ENCODE data around the gene SLAMF1. TPM values are rescaled to one million over a fixed set of nuclear protein-coding genes. Genes with fewer than 3 reads are reported as not detected.
"Not testable (repeated sequence)": the region's sequence is repeated elsewhere in the genome, so short reads cannot be mapped to it uniquely, and the experiment has no call there.

Gene SLAMF1
- total RNA-seq, 1 donor from 2014 or later, result not detected

DNA sequence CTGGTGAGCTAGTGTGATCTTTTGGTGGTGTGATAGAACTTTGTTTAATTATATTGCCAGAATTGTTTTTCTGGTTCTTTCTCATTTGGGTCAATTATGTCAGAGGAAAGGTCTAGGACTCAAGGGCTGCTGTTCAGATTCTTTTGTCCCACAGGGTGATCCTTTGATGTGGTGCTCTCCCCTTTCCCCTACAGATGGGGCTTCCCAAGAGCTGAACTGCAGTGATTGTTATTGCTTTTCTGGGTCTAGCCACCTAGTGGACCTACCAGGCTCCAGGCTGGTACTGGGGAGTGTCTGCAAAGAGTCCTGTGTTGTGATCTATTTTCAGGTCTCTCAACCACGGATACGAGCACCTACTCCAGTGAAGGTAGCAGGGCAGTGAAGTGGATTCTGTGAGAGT is 41.6 kb downstream of the SLAMF1 start:
- no peaks in the 10 kb centered on the region for H3K36me3 ChIP-seq (ENCODE audit: control insufficient read depth, insufficient read depth, low read length)
- no peak for DNase-seq (ENCODE audit: low read depth)
- H3K27me3 ChIP-seq (ENCODE audit: control insufficient read depth, insufficient read depth, low read length), result peaks cover 2% of the 10 kb centered on the region
- H3K4me3 ChIP-seq (ENCODE audit: low read depth, low read length), result no peak overlapping the region
- TF ChIP-seq CTCF (IDR thresholded peaks at IDR 0.05; ENCODE audit: insufficient read depth, low read length, poor library complexity, severe bottlenecking), result no peak

DNA sequence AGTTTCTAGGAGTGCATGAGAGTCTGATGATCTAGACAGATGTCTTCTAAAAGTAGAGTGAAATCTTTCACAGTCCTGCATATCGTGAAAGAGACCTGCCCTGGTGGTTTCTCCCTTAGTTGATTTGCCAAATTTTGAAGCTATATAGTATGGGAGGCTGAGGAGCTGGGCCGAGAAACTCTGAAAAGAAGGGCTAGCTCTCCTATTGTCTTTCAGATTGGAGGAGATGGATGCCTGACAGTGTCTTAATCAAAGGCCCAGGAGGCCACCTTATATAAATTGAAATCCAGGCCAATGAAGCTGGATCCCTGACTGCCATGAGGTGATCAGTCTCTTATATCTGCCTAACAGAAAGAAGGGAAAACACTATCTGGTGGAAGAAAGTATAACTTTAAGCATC is 49.1 kb downstream of the SLAMF1 start:
- no peak for TF ChIP-seq CTCF (IDR thresholded peaks at IDR 0.05; ENCODE audit: insufficient read depth, low read length, poor library complexity, severe bottlenecking)
- Histone ChIP-seq H3K27me3 (ENCODE audit: control insufficient read depth, insufficient read depth, low read length) (no peaks in the 10 kb centered on the region), H3K36me3 (ENCODE audit: control insufficient read depth, insufficient read depth, low read length) (no peaks in the 10 kb centered on the region), H3K4me3 (ENCODE audit: low read depth, low read length) (no peak overlapping the region)
- no peak for DNase-seq (ENCODE audit: low read depth)

- no peak for DNase-seq (ENCODE audit: low read depth)
- H3K4me3 ChIP-seq (ENCODE audit: low read depth, low read length), result no peak overlapping the region
- TF ChIP-seq CTCF (IDR thresholded peaks at IDR 0.05; ENCODE audit: insufficient read depth, low read length, poor library complexity, severe bottlenecking), result no peak
- H3K27me3 ChIP-seq (ENCODE audit: control insufficient read depth, insufficient read depth, low read length), result no peaks in the 10 kb centered on the region
- no peaks in the 10 kb centered on the region for H3K36me3 ChIP-seq (ENCODE audit: control insufficient read depth, insufficient read depth, low read length)
Observed at GRCh38 chr1:160597051-160597450, 49.8 kb downstream of the SLAMF1 start.

DNA sequence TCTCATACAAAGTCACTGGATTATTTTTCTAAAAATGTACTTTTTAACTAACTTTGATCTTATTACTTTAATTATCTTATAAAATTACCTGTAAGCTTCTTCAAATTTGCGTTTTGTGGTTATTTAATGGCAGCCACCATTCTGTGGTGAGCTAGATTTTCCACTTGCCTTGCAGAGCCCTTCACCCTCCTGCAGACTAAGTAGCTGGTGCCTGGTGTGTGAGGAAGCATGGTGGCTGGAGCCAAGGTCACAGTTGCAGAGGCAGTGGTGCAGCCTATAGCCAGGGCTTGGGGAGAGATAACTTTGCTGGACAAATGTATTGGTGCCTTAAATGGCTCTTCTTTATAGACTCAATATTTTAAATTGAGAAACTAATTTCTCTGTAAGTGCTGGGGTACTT is 56.4 kb downstream of the SLAMF1 start:
- Histone ChIP-seq H3K27me3 (ENCODE audit: control insufficient read depth, insufficient read depth, low read length) (no peaks in the 10 kb centered on the region), H3K4me3 (ENCODE audit: low read depth, low read length) (no peak overlapping the region), H3K36me3 (ENCODE audit: control insufficient read depth, insufficient read depth, low read length) (no peaks in the 10 kb centered on the region)
- no peak for TF ChIP-seq CTCF (IDR thresholded peaks at IDR 0.05; ENCODE audit: insufficient read depth, low read length, poor library complexity, severe bottlenecking)
- DNase-seq (ENCODE audit: low read depth), result no peak

- H3K4me3 ChIP-seq (ENCODE audit: low read depth, low read length), result no peak overlapping the region
- no peak for TF ChIP-seq CTCF (IDR thresholded peaks at IDR 0.05; ENCODE audit: insufficient read depth, low read length, poor library complexity, severe bottlenecking)
- no peak for DNase-seq (ENCODE audit: low read depth)
Observed at GRCh38 chr1:160588468-160588867, 58.4 kb downstream of the SLAMF1 start.

GRCh38 chr1:160584784-160585183 is 62.1 kb downstream of the SLAMF1 start:
- Histone ChIP-seq H3K36me3 (ENCODE audit: control insufficient read depth, insufficient read depth, low read length) (no peaks in the 10 kb centered on the region), H3K4me3 (ENCODE audit: low read depth, low read length) (no peak overlapping the region), H3K27me3 (ENCODE audit: control insufficient read depth, insufficient read depth, low read length) (no peaks in the 10 kb centered on the region)
- no peak for TF ChIP-seq CTCF (IDR thresholded peaks at IDR 0.05; ENCODE audit: insufficient read depth, low read length, poor library complexity, severe bottlenecking)
- no peak for DNase-seq (ENCODE audit: low read depth)

More at GRCh38 chr1:160588468-160588867, 58.4 kb downstream of the SLAMF1 start:
- H3K36me3 ChIP-seq (ENCODE audit: control insufficient read depth, insufficient read depth, low read length), result no peaks in the 10 kb centered on the region
- no peaks in the 10 kb centered on the region for H3K27me3 ChIP-seq (ENCODE audit: control insufficient read depth, insufficient read depth, low read length)

DNA sequence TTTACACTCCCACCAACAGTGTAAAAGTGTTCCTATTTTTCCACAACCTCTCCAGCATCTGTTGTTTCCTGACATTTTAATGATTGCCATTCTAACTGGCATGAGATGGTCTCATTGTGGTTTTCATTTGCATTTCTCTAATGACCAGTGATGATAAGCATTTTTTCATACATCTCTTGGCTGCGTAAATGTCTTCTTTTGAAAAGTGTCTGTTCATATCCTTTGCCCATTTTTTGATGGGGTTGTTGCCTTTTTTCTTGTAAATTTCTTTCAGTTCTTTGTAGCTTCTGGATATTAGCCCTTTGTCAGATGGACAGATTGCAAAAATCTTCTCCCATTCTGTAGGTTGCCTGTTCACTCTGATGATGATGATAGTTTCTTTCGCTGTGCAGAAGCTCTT is 63.9 kb downstream of the SLAMF1 start:
- not testable (repeated sequence) for H3K36me3 ChIP-seq (ENCODE audit: control insufficient read depth, insufficient read depth, low read length); H3K4me3 ChIP-seq (ENCODE audit: low read depth, low read length); DNase-seq (ENCODE audit: low read depth); H3K27me3 ChIP-seq (ENCODE audit: control insufficient read depth, insufficient read depth, low read length)
